GM19035 (cell line): ENCODE results near the gene NME3.

Experiments
- ATAC-seq: cut with Tn5 transposase; IDR thresholded peaks from one replicate; pipeline ENCODE4 v1.9.1; 2021; ENCODE audit not compliant: unreplicated experiment

The NME3 gene

GRCh38 chr16:1781758-1782407, 10.5 kb upstream of the NME3 start:
- ATAC-seq = peak; percentile 1

DNA sequence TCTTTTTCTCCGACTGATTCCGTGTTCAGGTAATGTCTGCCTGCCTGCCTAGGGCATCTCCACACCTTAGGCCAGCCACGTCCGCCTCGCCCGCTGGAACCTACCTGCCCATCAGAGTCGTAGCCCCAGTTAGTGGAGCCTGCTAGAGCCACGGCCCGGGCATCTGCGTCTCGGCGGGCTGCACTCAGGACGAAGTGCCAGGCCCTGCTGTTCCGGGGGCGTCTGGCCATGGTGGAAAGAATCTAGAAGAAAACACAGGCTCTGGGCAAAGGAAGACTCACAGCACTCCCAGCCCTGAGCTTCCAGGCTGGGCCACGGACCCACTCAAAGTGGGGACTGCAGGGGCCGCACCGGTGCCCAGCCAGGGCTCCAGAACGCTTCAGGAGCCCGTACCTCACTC, 9.9 kb upstream of the NME3 start:
- ATAC-seq = no peak

- no peak for ATAC-seq
Measured at GRCh38 chr16:1780677-1781072, 9.3 kb upstream of the NME3 start.

DNA sequence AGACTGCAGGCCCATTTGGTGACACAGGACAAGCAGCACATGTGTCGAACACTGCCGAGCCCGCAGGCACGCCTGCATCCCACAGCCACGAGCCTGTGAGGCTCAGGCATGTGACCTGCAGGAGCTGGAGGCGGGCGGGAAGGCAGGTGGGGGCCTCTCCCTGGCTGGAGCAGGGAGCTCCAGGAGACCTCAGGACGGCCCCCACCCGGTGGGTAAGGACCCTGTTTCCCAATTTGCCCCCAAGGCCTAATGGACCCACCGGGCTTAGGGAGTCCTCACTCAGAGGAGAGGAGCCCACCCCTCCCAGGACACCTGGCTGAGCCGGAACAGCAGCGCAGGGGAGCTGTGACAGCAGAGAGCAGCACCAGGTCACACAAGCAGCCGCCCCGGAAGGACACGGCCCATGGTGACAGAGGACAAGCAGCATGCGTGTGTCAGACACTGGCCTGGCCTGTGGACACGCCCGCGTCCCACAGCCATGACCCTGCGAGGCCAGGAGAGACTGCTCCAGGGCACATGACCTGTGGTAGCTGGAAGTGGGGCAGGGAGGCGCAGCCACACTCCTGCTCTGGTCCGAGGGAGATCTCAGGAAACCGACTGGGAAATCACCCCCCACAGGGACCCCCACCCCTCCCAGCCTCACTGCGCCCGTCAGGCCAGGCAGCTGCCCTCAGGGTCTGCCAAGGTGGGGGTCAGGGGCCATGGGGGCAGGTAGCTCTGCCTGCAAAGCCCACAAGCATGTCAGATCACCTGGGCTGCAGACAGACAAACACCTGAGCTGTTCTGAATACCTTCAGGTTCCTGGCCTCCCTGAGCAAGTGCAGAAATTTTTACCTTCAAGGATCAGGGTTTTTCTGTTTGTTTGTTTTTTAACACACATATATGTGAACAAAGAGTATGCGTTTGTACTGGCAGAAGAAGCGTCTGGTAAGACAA, 8.7 kb upstream of the NME3 start:
- no peak for ATAC-seq

- ATAC-seq = no peak
Measured at GRCh38 chr16:1779234-1779701, 7.9 kb upstream of the NME3 start.

GRCh38 chr16:1778200-1779179, 7.1 kb upstream of the NME3 start:
- ATAC-seq = no peak

DNA sequence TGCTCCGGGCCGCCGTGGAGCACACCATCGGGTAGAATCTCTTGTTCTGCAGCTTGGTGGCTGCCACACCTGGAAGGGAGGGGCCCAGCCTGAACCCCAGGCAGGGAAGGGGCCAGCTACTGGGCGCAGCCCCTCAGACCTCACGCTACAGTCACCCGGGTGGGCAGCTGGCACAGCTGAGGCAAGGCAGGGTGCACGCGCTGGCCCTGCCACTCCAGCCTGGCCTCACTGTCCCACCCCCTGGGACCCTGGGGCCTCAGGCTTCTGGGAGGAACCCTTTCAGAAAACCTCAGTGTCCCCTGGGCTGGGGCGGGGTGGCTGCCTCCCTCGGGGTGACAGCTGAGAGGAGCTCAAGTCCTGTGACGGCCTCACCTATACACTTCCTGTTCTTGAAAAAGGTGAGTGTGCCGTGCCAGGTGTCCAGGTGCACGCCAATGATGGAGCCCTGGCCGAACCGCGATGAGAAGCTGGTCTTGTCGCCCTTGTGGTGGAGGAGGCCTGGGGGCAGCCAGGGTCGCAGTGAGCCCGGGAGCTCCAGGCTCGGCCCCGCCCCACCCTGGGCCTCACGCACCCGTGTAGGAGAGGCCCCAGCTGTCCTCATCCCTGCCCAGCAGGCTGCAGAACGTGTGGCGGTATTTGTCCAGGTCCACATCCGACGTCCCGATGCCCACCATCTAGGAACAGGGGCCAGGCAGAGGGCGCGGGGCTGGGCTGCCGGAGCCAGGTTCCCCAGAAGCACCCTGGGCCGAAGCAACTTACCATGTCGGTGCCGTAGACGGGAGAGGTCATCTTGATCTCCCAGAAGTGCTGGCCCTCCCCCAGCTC, 6.2 kb upstream of the NME3 start:
- no peak for ATAC-seq

- no peak for ATAC-seq
Measured at GRCh38 chr16:1776991-1777374, 5.6 kb upstream of the NME3 start.

DNA sequence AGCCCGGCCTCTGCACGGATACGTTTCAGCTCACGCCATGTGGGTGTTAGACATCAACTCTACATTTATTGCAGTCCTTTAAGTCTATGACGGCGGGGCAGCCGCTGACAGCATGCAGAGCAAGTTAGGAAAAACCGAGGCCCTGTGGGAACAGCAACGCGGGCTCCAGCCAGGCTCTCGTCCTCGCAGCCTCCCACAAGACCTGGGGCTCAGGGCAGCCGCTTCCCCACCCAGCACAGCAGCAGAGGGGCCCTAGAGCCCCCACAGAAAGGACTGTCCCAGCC, 5.3 kb upstream of the NME3 start:
- no peak for ATAC-seq

DNA sequence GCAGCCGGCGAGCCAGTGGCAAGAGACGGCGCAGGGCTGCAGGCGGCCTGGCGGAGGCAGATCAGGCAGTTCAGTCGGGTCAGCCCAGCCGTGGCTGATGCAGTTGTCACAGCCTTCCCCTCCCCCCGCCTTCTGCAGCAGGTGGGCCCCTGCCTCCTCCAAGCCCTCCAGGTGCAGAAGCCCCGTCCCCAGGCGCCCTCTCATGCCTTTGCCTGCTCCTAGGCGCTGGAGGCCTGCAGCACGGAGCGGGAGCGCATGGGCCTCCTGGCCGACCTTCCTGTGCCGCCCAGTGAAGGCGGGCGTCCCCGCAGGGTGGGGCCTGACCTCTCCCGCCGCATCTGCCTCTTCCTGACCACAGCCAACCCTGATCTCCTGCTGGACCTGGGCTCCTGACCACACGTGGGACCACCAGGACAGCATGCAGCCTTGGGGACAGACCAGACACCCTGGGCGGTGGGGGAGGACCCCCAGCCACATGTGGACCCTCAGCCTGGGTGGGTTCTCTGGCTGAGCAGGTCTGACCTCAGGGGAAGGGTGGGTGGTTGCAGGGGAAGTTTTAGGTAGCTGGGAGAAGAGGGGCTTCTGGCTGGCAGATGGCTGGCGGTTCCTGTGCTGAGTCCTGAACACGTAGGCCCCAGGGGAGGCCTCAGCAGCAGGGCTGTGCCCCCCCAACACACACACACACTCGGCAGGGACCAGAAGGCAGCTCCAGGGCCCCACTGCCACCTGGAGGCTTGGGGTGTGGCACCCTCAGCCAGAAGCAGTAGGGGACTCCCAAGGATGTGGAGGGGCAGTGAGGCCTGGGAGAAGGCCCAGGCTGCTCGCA, 4.7 kb upstream of the NME3 start:
- ATAC-seq = no peak

GRCh38 chr16:1775006-1775845, 3.9 kb upstream of the NME3 start:
- ATAC-seq = no peak

GRCh38 chr16:1774448-1774780, 3.1 kb upstream of the NME3 start:
- ATAC-seq = no peak

DNA sequence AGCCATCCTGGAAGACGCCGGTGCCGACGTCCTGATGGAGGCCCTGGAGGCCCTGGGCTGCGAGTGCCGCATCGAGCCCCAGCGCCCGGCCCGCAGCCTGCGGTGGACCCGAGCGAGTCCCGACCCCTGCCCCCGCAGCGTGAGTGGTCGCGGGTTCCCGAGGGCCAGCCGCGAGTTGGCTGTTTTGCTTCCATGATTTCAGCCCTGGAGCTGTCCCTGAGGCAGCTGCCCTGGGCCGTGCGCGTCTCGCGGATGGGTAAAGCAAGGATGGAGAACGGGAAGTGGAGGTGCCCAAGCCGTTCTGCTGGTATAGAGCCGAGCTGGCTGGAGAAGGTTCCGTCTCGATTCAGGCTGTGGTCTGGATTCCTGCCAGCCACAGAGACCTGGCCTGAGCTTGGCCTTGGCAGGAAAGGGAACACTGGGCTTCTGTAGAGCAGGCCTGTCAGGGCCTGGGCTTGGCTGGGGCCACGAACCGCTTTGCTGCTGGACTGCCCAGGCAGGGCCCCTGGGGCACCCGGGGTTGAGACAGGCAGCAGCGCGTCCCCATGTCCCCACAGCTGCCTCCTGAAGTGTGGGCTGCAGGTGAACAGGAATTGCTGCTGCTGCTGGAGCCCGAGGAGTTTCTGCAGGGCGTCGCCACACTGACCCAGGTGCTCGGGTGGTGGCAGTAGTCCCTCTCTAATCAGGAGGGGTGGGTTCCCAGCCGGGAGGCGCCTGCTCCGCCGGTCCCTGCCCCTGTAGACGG, 2.5 kb upstream of the NME3 start:
- no peak for ATAC-seq

DNA sequence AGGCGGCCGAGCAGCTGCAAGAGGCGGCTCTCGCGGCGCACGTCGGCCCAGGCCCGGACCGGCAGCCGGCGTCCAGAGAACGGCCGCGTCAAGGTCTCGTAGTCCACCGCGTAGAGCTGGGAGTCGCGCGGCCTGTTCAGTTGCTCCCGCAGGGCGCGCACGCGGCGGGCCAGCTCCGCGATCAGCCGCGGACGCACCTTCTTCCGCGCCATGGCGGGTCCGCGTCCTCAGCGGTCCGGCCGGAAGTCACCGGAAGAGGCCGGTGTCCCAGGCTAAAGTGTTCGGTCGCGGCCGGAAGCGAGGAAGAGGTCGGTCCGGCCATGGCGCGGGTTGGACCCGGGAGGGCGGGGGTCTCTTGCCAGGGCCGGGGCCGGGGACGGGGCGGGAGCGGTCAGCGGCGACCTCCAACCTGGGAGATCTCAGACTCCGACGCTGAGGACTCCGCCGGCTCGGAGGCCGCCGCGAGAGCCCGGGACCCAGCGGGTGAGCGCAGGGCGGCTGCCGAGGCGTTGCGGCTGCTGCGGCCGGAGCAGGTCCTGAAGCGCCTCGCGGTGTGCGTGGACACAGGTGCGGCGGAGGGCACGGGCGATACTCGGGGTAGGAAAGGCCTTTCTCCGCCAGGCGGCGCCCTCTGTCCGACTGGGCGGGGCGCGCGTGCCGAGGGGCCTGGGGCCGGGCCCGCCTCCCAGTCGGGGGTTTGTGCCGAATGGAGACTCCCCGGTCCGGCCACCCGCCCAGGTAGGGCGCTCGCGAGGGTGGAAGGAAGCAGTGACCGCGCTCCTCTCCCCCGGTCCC, 1.8 kb upstream of the NME3 start, which contains the start of gene MRPS34:
MRPS34 (minus strand) TSS at position 227 of the 795 bp plus-strand sequence; CDS start at position 212, 15 bp downstream.
- ATAC-seq = peak; percentile 51

DNA sequence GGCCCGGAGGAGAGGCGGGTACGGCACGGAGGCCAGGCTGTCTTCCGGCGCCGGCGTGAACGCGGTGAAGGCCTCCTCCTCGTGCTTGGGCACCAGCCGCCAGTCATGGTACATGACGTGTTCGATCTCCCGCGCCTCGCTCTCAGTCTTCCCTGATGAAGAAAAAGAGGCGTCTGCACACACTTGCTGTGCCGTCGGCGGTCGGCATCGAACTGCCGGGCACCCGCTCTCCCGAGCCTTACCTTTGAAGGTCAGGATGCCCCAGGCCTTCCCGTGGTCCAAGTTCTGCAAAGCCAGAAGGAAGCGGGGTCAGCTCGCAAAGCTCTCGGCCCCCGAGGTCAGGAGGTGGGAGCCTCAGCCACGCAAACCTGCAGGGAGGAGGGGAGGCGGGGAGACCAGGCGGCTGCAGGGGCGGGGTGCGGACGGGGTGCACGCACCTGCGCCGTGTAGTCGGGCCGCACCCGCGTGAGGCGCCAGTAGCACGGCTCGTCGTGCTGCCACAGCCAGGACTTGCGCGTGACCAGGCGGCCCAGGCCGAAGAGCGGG, 1.1 kb upstream of the NME3 start, which contains the start of gene EME2:
EME2 (plus strand) TSS at position 449 of the 546 bp plus-strand sequence. CDS start 418 bp downstream, outside the sequence.
- ATAC-seq = peak; percentile 10

DNA sequence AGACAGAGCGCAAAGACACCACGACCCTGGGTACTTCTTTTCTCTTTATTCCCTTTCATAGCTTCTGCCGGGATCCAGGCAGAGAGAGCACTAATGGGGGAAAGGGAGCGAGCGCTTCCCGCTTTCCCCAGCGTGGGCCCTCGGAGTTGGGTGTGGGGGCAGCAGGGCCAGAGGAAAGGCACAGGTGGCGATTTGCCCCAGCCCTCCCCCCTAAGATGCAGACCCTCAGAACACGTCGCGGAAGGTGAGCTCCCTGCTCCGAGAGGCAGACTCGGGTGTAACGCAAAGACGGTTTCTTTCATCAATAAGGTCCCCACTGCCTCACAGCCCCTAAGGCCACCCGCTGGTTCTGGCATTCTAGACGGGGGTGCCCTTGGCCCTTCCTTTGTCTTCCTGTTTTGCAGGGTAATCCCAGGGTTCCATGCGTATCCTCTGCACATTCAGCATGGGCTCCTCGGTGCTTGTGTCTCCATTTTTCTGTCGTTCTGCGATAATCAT, 570 bp upstream of the NME3 start:
- ATAC-seq = no peak
